DND-41 (cell line): ENCODE measurements around the gene ZNF143.

ENCODE experiments used
- ATAC-seq: fragments of 200-7000 bp; cut with Tn5 transposase; 3 replicates; pipeline ENCODE4 v1.9.1; 2021; ENCODE audit warnings: low read depth; ENCODE audit not compliant: insufficient read depth
- DNase-seq: peaks from one replicate; pipeline ENCODE4 v3.0.0-alpha.2; 2020
- H2AFZ ChIP-seq: 2 replicates; pipeline ENCODE4 v1.6.0; 2012; ENCODE audit warnings: low read depth, low read length
- H3K27ac ChIP-seq: 2 replicates; pipeline ENCODE4 v1.5.1; 2012; ENCODE audit warnings: low read length, inconsistent platforms
- H3K27me3 ChIP-seq: fragments of 200-600 bp; sonication (generic); 2 replicates; pipeline ENCODE4 v1.6.0; 2012; ENCODE audit warnings: low read length, mild to moderate bottlenecking, inconsistent platforms; ENCODE audit not compliant: insufficient read depth, poor library complexity
- H3K36me3 ChIP-seq: 2 replicates; pipeline ENCODE4 v1.5.1; 2012; ENCODE audit warnings: low read length, inconsistent platforms; ENCODE audit not compliant: insufficient read depth
- H3K4me1 ChIP-seq: 2 replicates; pipeline ENCODE4 v1.5.1; 2012; ENCODE audit warnings: mild to moderate bottlenecking, low read length; ENCODE audit not compliant: insufficient read depth
- H3K4me2 ChIP-seq: 2 replicates; pipeline ENCODE4 v1.6.0; 2012; ENCODE audit warnings: mild to moderate bottlenecking, moderate library complexity, low read length, inconsistent platforms; ENCODE audit not compliant: insufficient read depth
- H3K4me3 ChIP-seq, 2 experiments: fragments of 200-600 bp in 1 of 2; shearing (Covaris generic) in 1 of 2; 2 replicates each; pipeline ENCODE4 v1.5.1; 2012 to 2016; ENCODE audit warnings: inconsistent platforms in 2 of 2, low read length in 2 of 2, mild to moderate bottlenecking in 2 of 2, low read depth in 1 of 2, moderate library complexity in 1 of 2
- H3K79me2 ChIP-seq: 2 replicates; pipeline ENCODE4 v1.6.0; 2012; ENCODE audit warnings: low read length, inconsistent platforms; ENCODE audit not compliant: insufficient read depth
- H3K9ac ChIP-seq: 2 replicates; pipeline ENCODE4 v1.6.0; 2012; ENCODE audit warnings: low read depth, mild to moderate bottlenecking, inconsistent platforms, low read length, moderate library complexity
- H3K9me3 ChIP-seq: 2 replicates; pipeline ENCODE4 v1.5.1; 2012; ENCODE audit warnings: low read length, moderate library complexity, mild to moderate bottlenecking, inconsistent platforms; ENCODE audit not compliant: insufficient read depth, severe bottlenecking
- H4K20me1 ChIP-seq: 2 replicates; pipeline ENCODE4 v1.6.0; 2012; ENCODE audit warnings: low read length; ENCODE audit not compliant: insufficient read depth
- EZH2 ChIP-seq: IDR thresholded peaks from 3 replicates; pipeline ENCODE4 v1.6.1; 2012; ENCODE audit warnings: borderline replicate concordance, low read depth, mild to moderate bottlenecking, moderate library complexity, low read length, inconsistent platforms; ENCODE audit not compliant: severe bottlenecking
- TF ChIP-seq, protein P1 (sequence below): IDR thresholded peaks from 2 replicates; pipeline ENCODE4 v1.5.1; 2012; ENCODE audit warnings: borderline replicate concordance, low read length, moderate library complexity, mild to moderate bottlenecking; ENCODE audit not compliant: poor library complexity, severe bottlenecking; ENCODE audit errors: extremely low read depth

ZNF143 gene

DNA sequence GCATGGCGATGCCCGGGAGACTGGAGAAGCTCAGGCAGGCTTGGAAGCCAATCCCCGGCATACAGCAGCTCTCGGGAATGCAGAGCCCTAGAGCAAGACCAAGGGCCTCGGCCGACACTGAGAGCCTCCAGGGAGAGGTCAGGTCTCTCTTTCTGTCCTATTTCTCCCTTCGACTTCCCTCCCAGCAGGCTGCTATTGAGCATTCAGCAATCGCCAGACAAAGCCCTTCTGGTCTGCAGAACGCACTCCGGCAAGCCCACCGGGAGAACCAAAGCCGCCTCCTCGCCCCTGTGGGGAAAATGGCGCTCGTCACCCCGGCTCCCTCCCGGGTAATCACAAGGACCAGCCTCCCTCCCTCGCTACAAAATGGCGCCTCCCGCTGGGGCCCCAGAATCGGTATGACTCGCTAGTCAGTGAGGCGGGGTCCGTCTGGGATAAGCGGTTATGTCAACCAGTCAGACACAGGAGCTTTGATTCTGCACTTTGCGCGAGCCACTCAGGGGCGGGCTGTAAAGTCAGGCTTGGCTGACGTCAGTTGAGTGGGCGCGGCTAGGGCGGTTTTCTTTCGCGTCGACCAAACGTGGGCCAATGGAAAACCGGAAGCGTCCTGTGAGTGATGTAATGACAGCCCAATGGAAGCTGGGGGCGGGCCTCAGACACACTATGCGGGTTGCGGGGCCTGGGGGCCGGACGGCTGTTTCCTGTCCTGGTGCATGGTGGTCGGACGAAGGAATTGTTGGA, at the start of gene ZNF143:
Gene ZNF143, plus strand, starts transcription at position 691 of the 741 bp plus-strand sequence. CDS start 10,297 bp downstream, outside the sequence.
- Histone ChIP-seq H3K4me3 (peak within 1 kb of the TSS; percentile 69 to 70), H3K9me3 (no peaks in the 10 kb centered on the region), H3K27ac (peak within 1 kb of the TSS; percentile 96), H3K36me3 (no peaks in the 10 kb centered on the region), H3K27me3 (no peaks in the 10 kb centered on the region), H3K9ac (peak within 1 kb of the TSS; percentile 91), H3K4me1 (peaks cover 26% of the 10 kb centered on the region), H3K79me2 (peaks cover 52% of the 10 kb centered on the region), H2AFZ (peak within 1 kb of the TSS; percentile 76), H3K4me2 (peak within 1 kb of the TSS; percentile 80), H4K20me1 (no peaks in the 10 kb centered on the region)
- TF ChIP-seq, protein P1, sequence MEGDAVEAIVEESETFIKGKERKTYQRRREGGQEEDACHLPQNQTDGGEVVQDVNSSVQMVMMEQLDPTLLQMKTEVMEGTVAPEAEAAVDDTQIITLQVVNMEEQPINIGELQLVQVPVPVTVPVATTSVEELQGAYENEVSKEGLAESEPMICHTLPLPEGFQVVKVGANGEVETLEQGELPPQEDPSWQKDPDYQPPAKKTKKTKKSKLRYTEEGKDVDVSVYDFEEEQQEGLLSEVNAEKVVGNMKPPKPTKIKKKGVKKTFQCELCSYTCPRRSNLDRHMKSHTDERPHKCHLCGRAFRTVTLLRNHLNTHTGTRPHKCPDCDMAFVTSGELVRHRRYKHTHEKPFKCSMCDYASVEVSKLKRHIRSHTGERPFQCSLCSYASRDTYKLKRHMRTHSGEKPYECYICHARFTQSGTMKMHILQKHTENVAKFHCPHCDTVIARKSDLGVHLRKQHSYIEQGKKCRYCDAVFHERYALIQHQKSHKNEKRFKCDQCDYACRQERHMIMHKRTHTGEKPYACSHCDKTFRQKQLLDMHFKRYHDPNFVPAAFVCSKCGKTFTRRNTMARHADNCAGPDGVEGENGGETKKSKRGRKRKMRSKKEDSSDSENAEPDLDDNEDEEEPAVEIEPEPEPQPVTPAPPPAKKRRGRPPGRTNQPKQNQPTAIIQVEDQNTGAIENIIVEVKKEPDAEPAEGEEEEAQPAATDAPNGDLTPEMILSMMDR = no peak
- TF ChIP-seq EZH2 = no peak
- peak; percentile 84 for ATAC-seq
- DNase-seq = peak; percentile 100

DNA sequence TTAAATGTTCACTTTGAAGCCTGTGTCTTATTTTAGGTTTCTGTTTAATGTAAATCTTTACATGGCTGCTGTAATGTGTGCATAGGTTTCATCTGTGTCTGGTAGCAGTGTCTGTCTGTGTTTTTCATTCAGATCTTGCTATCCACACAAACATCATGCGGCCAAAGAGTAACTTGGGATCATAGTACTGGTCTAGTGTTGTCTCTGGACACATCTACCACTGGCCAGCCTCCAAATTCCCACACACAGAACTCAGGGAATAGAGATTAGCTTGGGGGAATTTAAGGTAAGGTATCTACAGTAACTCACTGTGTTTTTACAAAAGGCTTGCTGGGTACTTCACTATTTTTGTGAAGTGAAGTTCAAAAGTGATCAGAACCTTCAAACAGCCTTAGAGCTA, 32.1 kb upstream of the ZNF143 start:
- H3K79me2 ChIP-seq = no peaks in the 10 kb centered on the region
- H4K20me1 ChIP-seq = no peaks in the 10 kb centered on the region
- no peaks in the 10 kb centered on the region for H3K4me1 ChIP-seq
- H3K9me3 ChIP-seq = no peaks in the 10 kb centered on the region
- H3K4me3 ChIP-seq = no peak overlapping the region
- H3K36me3 ChIP-seq = peaks cover 94% of the 10 kb centered on the region
- no peak overlapping the region for H3K4me2 ChIP-seq
- ATAC-seq = no peak
- no peak overlapping the region for H3K9ac ChIP-seq
- no peaks in the 10 kb centered on the region for H3K27me3 ChIP-seq
- no peak overlapping the region for H3K27ac ChIP-seq
- TF ChIP-seq, protein P1 = no peak
- no peak for DNase-seq
- no peak overlapping the region for H2AFZ ChIP-seq

DNA sequence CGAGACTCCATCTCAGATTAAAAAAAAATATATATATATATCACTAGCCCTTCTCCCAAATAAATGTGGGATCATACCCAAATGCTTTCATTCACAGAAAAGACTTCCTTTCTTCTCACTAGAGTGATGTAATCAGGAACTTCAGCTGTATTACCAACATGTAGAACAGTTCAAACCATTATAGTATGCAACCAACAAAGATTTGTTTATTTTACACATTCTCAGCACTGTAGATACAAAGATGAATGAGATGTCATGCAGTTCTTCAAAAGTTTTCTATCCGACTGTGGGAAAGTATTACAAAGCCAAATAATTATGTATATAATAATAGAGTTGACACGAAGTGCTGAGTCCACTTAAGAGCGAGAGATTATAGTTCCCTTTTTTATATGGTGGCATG, 22.2 kb upstream of the ZNF143 start:
- no peak overlapping the region for H2AFZ ChIP-seq
- H3K79me2 ChIP-seq = no peaks in the 10 kb centered on the region
- no peak overlapping the region for H3K9ac ChIP-seq
- H3K36me3 ChIP-seq = peaks cover 97% of the 10 kb centered on the region
- ATAC-seq = no peak
- H4K20me1 ChIP-seq = no peaks in the 10 kb centered on the region; the same call in 1 of the 2 replicates
- no peak for DNase-seq
- no peak overlapping the region for H3K4me2 ChIP-seq
- H3K27me3 ChIP-seq = no peaks in the 10 kb centered on the region
- no peaks in the 10 kb centered on the region for H3K4me1 ChIP-seq
- TF ChIP-seq EZH2 = no peak
- TF ChIP-seq, protein P1 = no peak
- H3K27ac ChIP-seq = no peak overlapping the region
- no peaks in the 10 kb centered on the region for H3K9me3 ChIP-seq
- no peak overlapping the region for H3K4me3 ChIP-seq

DNA sequence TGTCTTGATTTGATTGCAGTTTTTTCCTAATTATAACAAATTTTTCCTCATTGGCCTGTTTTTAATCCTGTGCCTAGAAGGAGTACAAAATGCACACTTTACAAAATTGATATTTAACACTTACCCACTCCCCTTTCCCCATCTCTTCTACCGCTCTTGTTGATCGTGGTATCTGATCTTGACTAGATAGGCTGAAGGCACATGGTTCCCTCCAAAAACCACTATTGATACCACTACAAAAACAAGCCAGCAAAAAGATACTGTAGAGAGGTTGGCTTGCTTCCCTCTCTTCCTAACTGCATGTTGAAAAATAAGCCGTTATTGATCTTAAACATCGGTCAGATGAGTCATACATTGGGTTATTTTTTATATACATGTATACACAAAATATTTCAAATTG, 14.6 kb upstream of the ZNF143 start:
- Histone ChIP-seq H4K20me1 (no peaks in the 10 kb centered on the region), H3K9ac (no peak overlapping the region), H3K36me3 (peaks cover 82% of the 10 kb centered on the region), H3K4me1 (no peaks in the 10 kb centered on the region), H3K79me2 (no peaks in the 10 kb centered on the region), H3K4me3 (no peak overlapping the region), H3K4me2 (no peak overlapping the region), H3K27me3 (no peaks in the 10 kb centered on the region), H2AFZ (no peak overlapping the region), H3K27ac (no peak overlapping the region), H3K9me3 (peaks cover 5% of the 10 kb centered on the region)
- no peak for DNase-seq
- peak; percentile 64; the same call in 2 of the 3 replicates for ATAC-seq
- TF ChIP-seq, protein P1 = no peak
- no peak for TF ChIP-seq EZH2
